Epithelial cell of alveolus of lung (primary cell): Measurements from ENCODE around the gene ATP1A2. TPM values are rescaled to one million over a fixed set of nuclear protein-coding genes. Genes with fewer than 3 reads are reported as not detected.

ENCODE experiments used
- total RNA-seq: library from RNA; depleted of rRNA; stranded (reverse); fragments of >200 nt; gene quantifications from 2 replicates; pipeline ENCODE4 v1.2.1, GENCODE V29; 2015

The ATP1A2 gene
- total RNA-seq, result 0.24 and 1.0 TPM in 2 replicates

DNA sequence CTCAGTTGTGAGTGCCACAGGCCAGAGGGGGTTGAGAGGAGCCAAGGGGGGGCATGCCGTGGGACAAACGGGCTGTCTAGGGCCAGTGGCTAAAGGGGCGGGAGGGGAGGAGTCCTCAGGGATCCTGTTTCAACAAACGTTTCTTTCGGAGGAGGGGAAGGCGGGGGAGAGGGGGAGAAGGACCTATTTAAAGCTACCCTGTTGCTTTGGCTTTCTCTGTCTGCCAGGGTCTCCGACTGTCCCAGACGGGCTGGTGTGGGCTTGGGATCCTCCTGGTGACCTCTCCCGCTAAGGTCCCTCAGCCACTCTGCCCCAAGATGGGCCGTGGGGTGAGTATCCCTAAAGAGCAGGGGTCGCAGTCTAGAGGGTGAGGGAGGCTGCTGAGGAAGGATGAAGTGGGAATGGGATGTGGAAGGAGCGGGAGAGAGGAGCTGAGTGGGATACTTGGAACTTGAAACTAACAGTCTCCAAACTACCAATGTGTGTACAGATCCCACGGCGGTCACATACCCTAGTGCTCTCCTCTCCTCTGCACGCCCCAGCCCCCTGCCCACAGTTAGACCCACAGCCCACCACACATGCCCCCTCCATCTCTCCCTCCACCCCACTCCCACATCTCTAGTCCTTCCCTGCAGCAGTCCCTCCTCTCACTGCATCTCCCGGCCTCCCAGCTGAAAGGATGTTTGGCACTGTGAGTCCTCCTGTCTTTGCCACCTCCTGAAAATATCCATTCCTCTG, at the start of gene ATP1A2:
TSS of gene ATP1A2 (plus strand) at position 215 of the 738 bp plus-strand sequence. CDS start at position 318, 103 bp downstream.

DNA sequence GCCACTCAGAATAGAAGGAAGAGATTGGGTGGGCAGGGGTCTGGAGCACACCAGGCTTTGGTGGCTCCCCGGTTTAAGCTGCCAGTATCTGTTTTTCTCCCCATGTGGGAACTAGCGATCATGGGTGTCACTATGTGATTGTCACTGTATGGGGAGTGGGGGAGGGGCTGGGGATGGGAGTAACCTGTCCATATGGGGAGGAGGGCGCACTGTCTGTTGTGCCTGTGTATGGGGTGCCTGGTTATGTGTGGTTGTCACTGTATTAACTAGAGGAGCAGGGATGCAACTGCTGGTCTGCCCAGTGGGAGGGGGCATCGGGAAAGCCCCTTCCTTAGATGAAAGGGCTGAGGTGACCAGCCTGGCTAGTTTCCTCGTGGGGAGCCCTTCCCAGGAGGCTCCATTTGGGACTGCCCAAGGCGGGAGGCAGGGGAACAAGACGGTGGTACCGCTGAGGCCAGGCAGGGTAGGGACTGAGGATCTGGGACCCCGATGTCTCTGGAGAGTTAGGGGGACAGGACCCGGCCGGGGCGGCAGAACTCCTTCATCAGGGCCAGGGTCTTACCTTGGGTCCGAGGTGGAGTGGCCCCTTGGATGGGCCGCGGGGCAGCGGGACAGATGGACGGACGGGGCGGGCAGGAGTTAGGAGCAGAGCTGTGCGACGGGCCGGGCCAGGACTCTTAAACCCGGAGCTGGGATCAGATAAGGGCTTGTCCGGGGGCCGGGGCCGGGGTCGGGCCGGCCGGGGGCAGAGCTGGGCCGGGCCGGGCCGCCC, 45.9 kb upstream of the ATP1A2 start, which contains the start of gene KCNJ10:
TSS of gene KCNJ10 (minus strand) at position 701 of the 772 bp plus-strand sequence. CDS start 27,628 bp downstream, outside the sequence.

DNA sequence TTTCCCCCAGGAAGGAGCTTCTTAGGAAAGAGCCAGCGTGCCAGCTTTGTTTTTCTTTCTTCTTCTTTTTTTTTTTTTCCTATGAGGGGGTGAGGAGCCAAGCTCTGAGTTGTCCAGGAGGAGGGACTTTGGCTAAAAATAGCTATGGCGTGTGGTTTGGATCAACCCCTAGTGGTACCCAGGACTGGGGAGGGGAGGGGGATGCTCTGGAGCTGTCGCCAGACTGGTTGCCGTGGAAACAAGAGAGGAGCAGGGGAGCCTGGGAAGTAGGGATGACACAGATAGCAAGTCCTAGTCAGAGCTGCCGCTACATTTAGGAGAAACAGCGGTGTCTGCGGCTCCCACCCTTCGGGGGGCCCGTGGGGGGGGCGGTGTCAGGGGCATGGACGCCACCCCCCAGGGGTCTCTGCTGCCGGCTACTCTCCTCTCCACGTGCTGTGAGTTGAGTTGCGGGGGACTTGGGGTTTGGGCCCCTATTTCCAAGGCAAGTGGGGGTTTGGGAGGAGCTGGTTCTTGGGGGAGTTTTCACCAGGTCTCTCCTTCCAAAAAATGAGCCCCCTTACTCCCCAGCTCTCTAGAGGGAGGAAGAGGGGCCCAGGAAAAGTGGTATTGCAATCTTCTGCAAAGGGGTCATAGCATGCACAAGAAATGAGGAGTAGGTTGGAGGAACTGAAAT, 34.2 kb upstream of the ATP1A2 start, which contains the start of gene KCNJ9:
TSS of gene KCNJ9 (plus strand) at position 278 of the 676 bp plus-strand sequence. CDS start 2,493 bp downstream, outside the sequence.

GRCh38 chr1:160097911-160098851, 17.4 kb upstream of the ATP1A2 start, which contains the start of gene IGSF8:
Gene IGSF8 (minus strand): TSS chr1:160098619. CDS start chr1:160098472, 147 bp downstream.

GRCh38 chr1:160151303-160151702, 35.7 kb downstream of the ATP1A2 start, which contains the start of gene ATP1A4:
Gene ATP1A4 (plus strand): TSS chr1:160151603. CDS start chr1:160152041, 438 bp downstream.

DNA sequence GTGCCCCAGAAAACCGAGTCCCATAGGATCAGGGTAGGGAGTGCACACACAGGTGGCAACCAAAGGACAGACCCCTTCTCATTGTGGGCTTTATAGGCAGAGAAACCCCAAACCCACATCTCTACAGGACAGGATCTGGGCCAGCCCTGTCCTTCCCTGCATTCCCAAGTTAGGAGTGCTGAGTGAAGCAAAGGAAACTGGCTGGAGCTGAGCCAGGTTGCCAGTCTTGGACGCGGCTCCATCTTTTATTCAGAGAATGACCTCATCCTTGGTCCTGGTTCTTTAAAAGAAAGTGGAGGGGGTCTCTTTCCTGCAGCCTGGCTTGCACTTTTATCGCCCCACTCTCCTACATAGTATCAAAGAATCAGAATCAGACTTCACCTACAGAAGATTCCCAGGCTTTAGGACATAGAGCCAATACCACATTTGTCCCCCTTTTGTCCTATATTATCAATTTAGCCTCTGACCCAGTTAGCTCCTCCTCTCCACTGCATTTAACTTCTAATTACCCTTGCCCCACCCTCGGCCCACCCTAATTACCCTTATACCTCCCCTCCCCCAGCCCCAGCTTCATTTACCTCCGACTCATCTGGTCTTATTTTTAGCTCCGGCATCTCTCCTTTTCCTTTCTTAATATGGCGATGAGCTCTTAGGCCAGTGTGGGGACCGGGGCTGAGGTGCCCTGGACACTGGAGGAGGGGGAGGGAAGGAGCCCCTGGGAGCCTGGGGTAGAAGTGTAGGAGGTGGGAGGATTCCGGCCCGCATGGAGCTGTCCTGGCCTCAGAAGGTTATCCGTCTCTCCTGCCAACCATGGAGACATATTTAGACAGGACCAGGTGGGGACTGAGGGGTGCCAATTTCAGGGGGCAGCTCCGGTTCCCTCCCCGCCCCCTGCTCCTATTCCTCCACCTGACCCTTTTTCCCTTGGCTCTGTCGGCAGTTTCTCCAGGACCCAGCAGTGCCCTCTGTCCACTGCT, 74.4 kb downstream of the ATP1A2 start, which contains the start of gene CASQ1:
TSS of gene CASQ1 (plus strand) at position 927 of the 977 bp plus-strand sequence. CDS start 177 bp downstream, outside the sequence.

Other genes starting within 250 kb of the ATP1A2 start
- 0.48 and 0.65 TPM in 2 replicates for gene CFAP45, start 215.6 kb upstream of the ATP1A2 start, total RNA-seq
- gene TAGLN2, start 190.3 kb upstream of the ATP1A2 start, total RNA-seq, result 650 and 791 TPM in 2 replicates
- 0.13 and 0.16 TPM in 2 replicates for gene IGSF9, start 170.1 kb upstream of the ATP1A2 start, total RNA-seq
- 0.91 TPM in 1 of 2 replicates, not detected in the other for gene SLAMF9, start 161.5 kb upstream of the ATP1A2 start, total RNA-seq
- gene PIGM, start 83.8 kb upstream of the ATP1A2 start, total RNA-seq, result 3.7 and 6.0 TPM in 2 replicates
- gene KCNJ10, start 45.6 kb upstream of the ATP1A2 start, total RNA-seq, result not detected in 2 replicates
- not detected in 2 replicates for gene KCNJ9, start 34.2 kb upstream of the ATP1A2 start, total RNA-seq
- 12.7 and 22.9 TPM in 2 replicates for gene IGSF8, start 17.1 kb upstream of the ATP1A2 start, total RNA-seq
- gene ATP1A4, start 35.8 kb downstream of the ATP1A2 start, total RNA-seq, result not detected in 2 replicates
- gene CASQ1, start 74.8 kb downstream of the ATP1A2 start, total RNA-seq, result not detected in 2 replicates
- gene PEA15, start 89.6 kb downstream of the ATP1A2 start, total RNA-seq, result 40.1 and 68.7 TPM in 2 replicates
- gene DCAF8, start 146.8 kb downstream of the ATP1A2 start, total RNA-seq, result 46.0 and 58.0 TPM in 2 replicates
- gene PEX19, start 169.4 kb downstream of the ATP1A2 start, total RNA-seq, result 38.5 and 86.6 TPM in 2 replicates
- 126 and 209 TPM in 2 replicates for gene COPA, start 227.5 kb downstream of the ATP1A2 start, total RNA-seq
- gene NCSTN, start 227.6 kb downstream of the ATP1A2 start, total RNA-seq, result 76.6 and 91.3 TPM in 2 replicates